Suprapubic skin (tissue), 3 donors: ENCODE results near the gene AFM.
"Not testable (repeated sequence)": the region's sequence is repeated elsewhere in the genome, so short reads cannot be mapped to it uniquely, and the experiment has no call there.

Experiments
- CTCF ChIP-seq, 2 donors: fragments of 200-600 bp in 1 of 2; fragments of 450-650 bp in 1 of 2; sonication (generic) in 1 of 2; IDR thresholded peaks; one replicate each; pipeline ENCODE4 v1.5.1; 2016 to 2019; ENCODE audit warnings: antibody characterized with exemption in 2 of 2, mild to moderate bottlenecking in 1 of 2, moderate library complexity in 1 of 2
- EP300 ChIP-seq: sonication (generic); formaldehyde crosslinking; IDR thresholded peaks from one replicate; pipeline ENCODE4 v1.6.1; 2017; ENCODE audit warnings: antibody characterized with exemption
- POLR2A ChIP-seq, 2 donors: fragments of 450-650 bp; IDR thresholded peaks; one replicate each; pipeline ENCODE4 v1.6.1; 2017; ENCODE audit warnings: antibody characterized with exemption in 2 of 2, mild to moderate bottlenecking in 2 of 2, moderate library complexity in 2 of 2

GRCh38 chr4:73550865-73551264 is 69.3 kb downstream of the AFM start:
- TF ChIP-seq POLR2A (IDR thresholded peaks at IDR 0.05); CTCF (IDR thresholded peaks at IDR 0.05); EP300: not testable (repeated sequence)
